ENCODE measurements around the gene KANSL1. TPM values are rescaled to one million over a fixed set of nuclear protein-coding genes. Genes with fewer than 3 reads are reported as not detected.
"Not testable (repeated sequence)": the region's sequence is repeated elsewhere in the genome, so short reads cannot be mapped to it uniquely, and the experiment has no call there.

The KANSL1 gene
- polyA plus RNA-seq, 2 donors: 14.6 to 25.4 TPM

DNA sequence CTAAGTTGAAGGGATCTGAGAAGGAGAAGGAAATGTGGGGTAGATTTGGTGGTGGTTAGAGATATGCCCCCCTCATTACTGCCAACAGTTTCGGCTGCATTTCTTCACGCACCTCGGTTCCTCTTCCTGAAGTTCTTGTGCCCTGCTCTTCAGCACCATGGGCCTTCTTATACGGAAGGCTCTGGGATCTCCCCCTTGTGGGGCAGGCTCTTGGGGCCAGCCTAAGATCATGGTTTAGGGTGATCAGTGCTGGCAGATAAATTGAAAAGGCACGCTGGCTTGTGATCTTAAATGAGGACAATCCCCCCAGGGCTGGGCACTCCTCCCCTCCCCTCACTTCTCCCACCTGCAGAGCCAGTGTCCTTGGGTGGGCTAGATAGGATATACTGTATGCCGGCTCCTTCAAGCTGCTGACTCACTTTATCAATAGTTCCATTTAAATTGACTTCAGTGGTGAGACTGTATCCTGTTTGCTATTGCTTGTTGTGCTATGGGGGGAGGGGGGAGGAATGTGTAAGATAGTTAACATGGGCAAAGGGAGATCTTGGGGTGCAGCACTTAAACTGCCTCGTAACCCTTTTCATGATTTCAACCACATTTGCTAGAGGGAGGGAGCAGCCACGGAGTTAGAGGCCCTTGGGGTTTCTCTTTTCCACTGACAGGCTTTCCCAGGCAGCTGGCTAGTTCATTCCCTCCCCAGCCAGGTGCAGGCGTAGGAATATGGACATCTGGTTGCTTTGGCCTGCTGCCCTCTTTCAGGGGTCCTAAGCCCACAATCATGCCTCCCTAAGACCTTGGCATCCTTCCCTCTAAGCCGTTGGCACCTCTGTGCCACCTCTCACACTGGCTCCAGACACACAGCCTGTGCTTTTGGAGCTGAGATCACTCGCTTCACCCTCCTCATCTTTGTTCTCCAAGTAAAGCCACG is 165.9 kb downstream of the KANSL1 start:
- Histone ChIP-seq H3K36me3 (ENCODE audit: control insufficient read depth in 2 of 2, insufficient read depth in 2 of 2, low read length in 1 of 2) (peaks cover 10 to 40% of the 10 kb centered on the region in 2 donors), H3K4me3 (ENCODE audit: low read depth in 1 of 2, low read length in 2 of 2) (no peak overlapping the region), H3K9me3 (ENCODE audit: control insufficient read depth in 2 of 2, insufficient read depth in 1 of 2, low read depth in 1 of 2, low read length in 1 of 2) (no peaks in the 10 kb centered on the region), H3K4me1 (ENCODE audit: control insufficient read depth in 2 of 2, insufficient read depth in 2 of 2, low read length in 1 of 2) (no peaks in the 10 kb centered on the region), H3K27me3 (ENCODE audit: control insufficient read depth in 1 of 2, insufficient read depth in 2 of 2, low read length in 2 of 2) (no peaks in the 10 kb centered on the region), H3K27ac (ENCODE audit: low read depth in 2 of 2, low read length in 1 of 2) (no peak overlapping the region)
- 63 to 80% methylated on average over 12 of the region's 12 CpGs for WGBS, 2 donors

DNA sequence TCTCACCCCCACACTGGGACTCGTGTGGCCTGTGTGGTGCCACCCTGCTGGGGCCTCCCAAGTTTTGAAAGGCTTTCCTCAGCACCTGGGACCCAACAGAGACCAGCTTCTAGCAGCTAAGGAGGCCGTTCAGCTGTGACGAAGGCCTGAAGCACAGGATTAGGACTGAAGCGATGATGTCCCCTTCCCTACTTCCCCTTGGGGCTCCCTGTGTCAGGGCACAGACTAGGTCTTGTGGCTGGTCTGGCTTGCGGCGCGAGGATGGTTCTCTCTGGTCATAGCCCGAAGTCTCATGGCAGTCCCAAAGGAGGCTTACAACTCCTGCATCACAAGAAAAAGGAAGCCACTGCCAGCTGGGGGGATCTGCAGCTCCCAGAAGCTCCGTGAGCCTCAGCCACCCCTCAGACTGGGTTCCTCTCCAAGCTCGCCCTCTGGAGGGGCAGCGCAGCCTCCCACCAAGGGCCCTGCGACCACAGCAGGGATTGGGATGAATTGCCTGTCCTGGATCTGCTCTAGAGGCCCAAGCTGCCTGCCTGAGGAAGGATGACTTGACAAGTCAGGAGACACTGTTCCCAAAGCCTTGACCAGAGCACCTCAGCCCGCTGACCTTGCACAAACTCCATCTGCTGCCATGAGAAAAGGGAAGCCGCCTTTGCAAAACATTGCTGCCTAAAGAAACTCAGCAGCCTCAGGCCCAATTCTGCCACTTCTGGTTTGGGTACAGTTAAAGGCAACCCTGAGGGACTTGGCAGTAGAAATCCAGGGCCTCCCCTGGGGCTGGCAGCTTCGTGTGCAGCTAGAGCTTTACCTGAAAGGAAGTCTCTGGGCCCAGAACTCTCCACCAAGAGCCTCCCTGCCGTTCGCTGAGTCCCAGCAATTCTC is 166.8 kb downstream of the KANSL1 start:
- Histone ChIP-seq H3K9me3 (ENCODE audit: control insufficient read depth in 2 of 2, insufficient read depth in 1 of 2, low read depth in 1 of 2, low read length in 1 of 2) (no peaks in the 10 kb centered on the region), H3K27ac (ENCODE audit: low read depth in 2 of 2, low read length in 1 of 2) (no peak overlapping the region), H3K4me1 (ENCODE audit: control insufficient read depth in 2 of 2, insufficient read depth in 2 of 2, low read length in 1 of 2) (no peaks in the 10 kb centered on the region), H3K36me3 (ENCODE audit: control insufficient read depth in 2 of 2, insufficient read depth in 2 of 2, low read length in 1 of 2) (peaks cover 5 to 35% of the 10 kb centered on the region in 2 donors), H3K4me3 (ENCODE audit: low read depth in 1 of 2, low read length in 2 of 2) (no peak overlapping the region), H3K27me3 (ENCODE audit: control insufficient read depth in 1 of 2, insufficient read depth in 2 of 2, low read length in 2 of 2) (no peaks in the 10 kb centered on the region)
- 79% methylated on average over 17 of the region's 17 CpGs for WGBS, 2 donors

DNA sequence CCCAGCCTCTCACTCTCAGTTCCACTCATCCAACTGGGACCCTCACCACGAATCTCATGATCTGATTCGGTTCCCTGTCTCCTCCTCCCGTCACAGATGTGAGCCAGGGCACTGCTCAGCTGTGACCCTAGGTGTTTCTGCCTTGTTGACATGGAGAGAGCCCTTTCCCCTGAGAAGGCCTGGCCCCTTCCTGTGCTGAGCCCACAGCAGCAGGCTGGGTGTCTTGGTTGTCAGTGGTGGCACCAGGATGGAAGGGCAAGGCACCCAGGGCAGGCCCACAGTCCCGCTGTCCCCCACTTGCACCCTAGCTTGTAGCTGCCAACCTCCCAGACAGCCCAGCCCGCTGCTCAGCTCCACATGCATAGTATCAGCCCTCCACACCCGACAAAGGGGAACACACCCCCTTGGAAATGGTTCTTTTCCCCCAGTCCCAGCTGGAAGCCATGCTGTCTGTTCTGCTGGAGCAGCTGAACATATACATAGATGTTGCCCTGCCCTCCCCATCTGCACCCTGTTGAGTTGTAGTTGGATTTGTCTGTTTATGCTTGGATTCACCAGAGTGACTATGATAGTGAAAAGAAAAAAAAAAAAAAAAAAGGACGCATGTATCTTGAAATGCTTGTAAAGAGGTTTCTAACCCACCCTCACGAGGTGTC is 167.6 kb downstream of the KANSL1 start:
- H3K36me3 ChIP-seq (ENCODE audit: control insufficient read depth in 2 of 2, insufficient read depth in 2 of 2, low read length in 1 of 2): peaks cover 5 to 28% of the 10 kb centered on the region in 2 donors
- H3K27ac ChIP-seq (ENCODE audit: low read depth in 2 of 2, low read length in 1 of 2): no peak overlapping the region
- H3K4me3 ChIP-seq (ENCODE audit: low read depth in 1 of 2, low read length in 2 of 2): no peak overlapping the region
- no peaks in the 10 kb centered on the region for H3K27me3 ChIP-seq (ENCODE audit: control insufficient read depth in 1 of 2, insufficient read depth in 2 of 2, low read length in 2 of 2)
- no peaks in the 10 kb centered on the region for H3K4me1 ChIP-seq (ENCODE audit: control insufficient read depth in 2 of 2, insufficient read depth in 2 of 2, low read length in 1 of 2)
- 73 to 79% methylated on average over 8 of the region's 8 CpGs for WGBS, 2 donors
- no peaks in the 10 kb centered on the region for H3K9me3 ChIP-seq (ENCODE audit: control insufficient read depth in 2 of 2, insufficient read depth in 1 of 2, low read depth in 1 of 2, low read length in 1 of 2)

DNA sequence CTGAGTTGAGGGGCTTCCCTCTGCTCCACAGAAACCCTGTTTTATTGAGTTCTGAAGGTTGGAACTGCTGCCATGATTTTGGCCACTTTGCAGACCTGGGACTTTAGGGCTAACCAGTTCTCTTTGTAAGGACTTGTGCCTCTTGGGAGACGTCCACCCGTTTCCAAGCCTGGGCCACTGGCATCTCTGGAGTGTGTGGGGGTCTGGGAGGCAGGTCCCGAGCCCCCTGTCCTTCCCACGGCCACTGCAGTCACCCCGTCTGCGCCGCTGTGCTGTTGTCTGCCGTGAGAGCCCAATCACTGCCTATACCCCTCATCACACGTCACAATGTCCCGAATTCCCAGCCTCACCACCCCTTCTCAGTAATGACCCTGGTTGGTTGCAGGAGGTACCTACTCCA is 168.2 kb downstream of the KANSL1 start:
- Histone ChIP-seq H3K9me3 (ENCODE audit: control insufficient read depth in 2 of 2, insufficient read depth in 1 of 2, low read depth in 1 of 2, low read length in 1 of 2) (no peaks in the 10 kb centered on the region), H3K27ac (ENCODE audit: low read depth in 2 of 2, low read length in 1 of 2) (no peak overlapping the region), H3K36me3 (ENCODE audit: control insufficient read depth in 2 of 2, insufficient read depth in 2 of 2, low read length in 1 of 2) (peaks cover 5 to 25% of the 10 kb centered on the region in 2 donors), H3K4me3 (ENCODE audit: low read depth in 1 of 2, low read length in 2 of 2) (no peak overlapping the region), H3K4me1 (ENCODE audit: control insufficient read depth in 2 of 2, insufficient read depth in 2 of 2, low read length in 1 of 2) (peaks cover 0 to 3% of the 10 kb centered on the region in 2 donors), H3K27me3 (ENCODE audit: control insufficient read depth in 1 of 2, insufficient read depth in 2 of 2, low read length in 2 of 2) (no peaks in the 10 kb centered on the region)
- 88% methylated on average over 10 of the region's 10 CpGs for WGBS, 2 donors

DNA sequence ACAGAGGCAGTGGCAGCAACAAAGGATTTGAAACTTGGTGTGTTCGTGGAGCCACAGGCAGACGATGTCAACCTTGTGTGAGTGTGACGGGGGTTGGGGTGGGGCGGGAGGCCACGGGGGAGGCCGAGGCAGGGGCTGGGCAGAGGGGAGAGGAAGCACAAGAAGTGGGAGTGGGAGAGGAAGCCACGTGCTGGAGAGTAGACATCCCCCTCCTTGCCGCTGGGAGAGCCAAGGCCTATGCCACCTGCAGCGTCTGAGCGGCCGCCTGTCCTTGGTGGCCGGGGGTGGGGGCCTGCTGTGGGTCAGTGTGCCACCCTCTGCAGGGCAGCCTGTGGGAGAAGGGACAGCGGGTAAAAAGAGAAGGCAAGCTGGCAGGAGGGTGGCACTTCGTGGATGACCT is 168.6 kb downstream of the KANSL1 start:
- Histone ChIP-seq H3K4me3 (ENCODE audit: low read depth in 1 of 2, low read length in 2 of 2) (no peak overlapping the region), H3K9me3 (ENCODE audit: control insufficient read depth in 2 of 2, insufficient read depth in 1 of 2, low read depth in 1 of 2, low read length in 1 of 2) (no peaks in the 10 kb centered on the region), H3K27ac (ENCODE audit: low read depth in 2 of 2, low read length in 1 of 2) (no peak overlapping the region), H3K36me3 (ENCODE audit: control insufficient read depth in 2 of 2, insufficient read depth in 2 of 2, low read length in 1 of 2) (peaks cover 5 to 25% of the 10 kb centered on the region in 2 donors), H3K4me1 (ENCODE audit: control insufficient read depth in 2 of 2, insufficient read depth in 2 of 2, low read length in 1 of 2) (peaks cover 0 to 3% of the 10 kb centered on the region in 2 donors), H3K27me3 (ENCODE audit: control insufficient read depth in 1 of 2, insufficient read depth in 2 of 2, low read length in 2 of 2) (no peaks in the 10 kb centered on the region)
- WGBS, 2 donors: 83 to 85% methylated on average over 13 to 14 of the region's 14 CpGs

DNA sequence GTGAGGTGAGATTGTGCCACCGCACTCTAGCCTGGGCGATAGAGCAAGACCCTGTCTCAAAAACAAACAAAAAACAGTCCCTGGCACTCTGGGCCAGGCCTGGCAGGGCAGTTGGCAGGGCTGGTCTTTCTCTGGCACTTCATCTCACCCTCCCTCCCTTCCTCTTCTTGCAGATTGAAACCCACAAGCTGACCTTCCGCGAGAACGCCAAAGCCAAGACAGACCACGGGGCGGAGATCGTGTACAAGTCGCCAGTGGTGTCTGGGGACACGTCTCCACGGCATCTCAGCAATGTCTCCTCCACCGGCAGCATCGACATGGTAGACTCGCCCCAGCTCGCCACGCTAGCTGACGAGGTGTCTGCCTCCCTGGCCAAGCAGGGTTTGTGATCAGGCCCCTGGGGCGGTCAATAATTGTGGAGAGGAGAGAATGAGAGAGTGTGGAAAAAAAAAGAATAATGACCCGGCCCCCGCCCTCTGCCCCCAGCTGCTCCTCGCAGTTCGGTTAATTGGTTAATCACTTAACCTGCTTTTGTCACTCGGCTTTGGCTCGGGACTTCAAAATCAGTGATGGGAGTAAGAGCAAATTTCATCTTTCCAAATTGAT is 169.3 kb downstream of the KANSL1 start:
- H3K27me3 ChIP-seq (ENCODE audit: control insufficient read depth in 1 of 2, insufficient read depth in 2 of 2, low read length in 2 of 2): no peaks in the 10 kb centered on the region
- no peak overlapping the region for H3K4me3 ChIP-seq (ENCODE audit: low read depth in 1 of 2, low read length in 2 of 2)
- H3K27ac ChIP-seq (ENCODE audit: low read depth in 2 of 2, low read length in 1 of 2): no peak overlapping the region
- WGBS, 2 donors: 86 to 88% methylated on average over 24 of the region's 24 CpGs
- H3K4me1 ChIP-seq (ENCODE audit: control insufficient read depth in 2 of 2, insufficient read depth in 2 of 2, low read length in 1 of 2): peaks cover 0 to 3% of the 10 kb centered on the region in 2 donors
- H3K9me3 ChIP-seq (ENCODE audit: control insufficient read depth in 2 of 2, insufficient read depth in 1 of 2, low read depth in 1 of 2, low read length in 1 of 2): no peaks in the 10 kb centered on the region
- H3K36me3 ChIP-seq (ENCODE audit: control insufficient read depth in 2 of 2, insufficient read depth in 2 of 2, low read length in 1 of 2): peaks cover 5 to 22% of the 10 kb centered on the region in 2 donors

DNA sequence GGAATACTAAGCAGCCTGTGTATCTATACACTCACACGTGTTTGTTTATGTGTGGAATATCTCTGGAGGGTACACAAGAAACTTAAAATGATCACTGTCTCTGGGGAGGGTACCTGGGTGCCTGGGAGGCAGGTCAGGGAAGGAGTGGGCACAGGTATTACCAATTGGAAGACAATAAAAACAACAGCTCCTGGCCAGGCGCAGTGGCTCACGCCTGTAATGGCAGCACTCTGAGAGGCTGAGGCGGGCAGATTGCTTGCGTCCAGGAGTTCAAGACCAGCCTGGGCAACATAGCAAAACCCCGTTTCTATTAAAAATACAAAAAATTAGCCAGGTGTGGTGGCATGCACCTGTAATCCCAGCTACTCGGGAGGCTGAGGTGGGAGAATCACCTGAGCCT is 169.9 kb downstream of the KANSL1 start:
- not testable (repeated sequence) for H3K27ac ChIP-seq (ENCODE audit: low read depth in 2 of 2, low read length in 1 of 2); H3K4me1 ChIP-seq (ENCODE audit: control insufficient read depth in 2 of 2, insufficient read depth in 2 of 2, low read length in 1 of 2); H3K4me3 ChIP-seq (ENCODE audit: low read depth in 1 of 2, low read length in 2 of 2); H3K27me3 ChIP-seq (ENCODE audit: control insufficient read depth in 1 of 2, insufficient read depth in 2 of 2, low read length in 2 of 2); H3K9me3 ChIP-seq (ENCODE audit: control insufficient read depth in 2 of 2, insufficient read depth in 1 of 2, low read depth in 1 of 2, low read length in 1 of 2)
- 91 to 92% methylated on average over 7 of the region's 7 CpGs for WGBS, 2 donors
- peaks cover 5 to 22% of the 10 kb centered on the region in 2 donors for H3K36me3 ChIP-seq (ENCODE audit: control insufficient read depth in 2 of 2, insufficient read depth in 2 of 2, low read length in 1 of 2)

DNA sequence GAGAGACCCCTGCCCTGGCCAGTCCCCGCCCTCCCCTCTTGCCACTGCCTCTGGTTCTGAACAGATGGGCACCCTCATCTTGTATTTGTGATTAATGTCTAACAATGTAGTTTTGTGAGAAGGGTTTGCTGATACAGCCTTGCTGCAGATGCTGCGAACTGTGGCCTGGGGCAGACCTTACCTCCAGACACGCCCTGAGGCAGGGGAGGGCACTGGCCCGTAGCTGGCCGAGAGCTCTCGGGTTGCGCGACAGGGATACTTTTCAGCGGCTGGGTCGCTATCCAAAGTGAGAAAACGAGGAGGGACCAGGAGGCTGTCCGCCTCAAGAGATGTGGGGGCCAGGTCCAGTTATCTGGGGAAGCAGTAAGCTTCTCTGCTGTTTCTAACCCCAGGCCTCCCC is 172.2 kb downstream of the KANSL1 start:
- Histone ChIP-seq H3K9me3 (ENCODE audit: control insufficient read depth in 2 of 2, insufficient read depth in 1 of 2, low read depth in 1 of 2, low read length in 1 of 2) (no peaks in the 10 kb centered on the region), H3K27me3 (ENCODE audit: control insufficient read depth in 1 of 2, insufficient read depth in 2 of 2, low read length in 2 of 2) (no peaks in the 10 kb centered on the region), H3K4me3 (ENCODE audit: low read depth in 1 of 2, low read length in 2 of 2) (no peak overlapping the region), H3K4me1 (ENCODE audit: control insufficient read depth in 2 of 2, insufficient read depth in 2 of 2, low read length in 1 of 2) (peaks cover 0 to 3% of the 10 kb centered on the region in 2 donors), H3K27ac (ENCODE audit: low read depth in 2 of 2, low read length in 1 of 2) (no peak overlapping the region), H3K36me3 (ENCODE audit: control insufficient read depth in 2 of 2, insufficient read depth in 2 of 2, low read length in 1 of 2) (peaks cover 0 to 15% of the 10 kb centered on the region in 2 donors)
- WGBS, 2 donors: 85 to 88% methylated on average over 12 of the region's 12 CpGs
